ENCODE measurements around the gene P2RX3.
"Not testable (repeated sequence)": the region's sequence is repeated elsewhere in the genome, so short reads cannot be mapped to it uniquely, and the experiment has no call there.

The P2RX3 gene

GRCh38 chr11:57338142-57338541, at the start of gene P2RX3:
Gene P2RX3, plus strand, starts transcription at chr11:57338352. Its CDS starts 199 bp downstream, at chr11:57338551.
- Histone ChIP-seq H3K36me3 (ENCODE audit: control insufficient read depth in 1 of 2, insufficient read depth in 2 of 2, low read length in 2 of 2) (peaks cover 0 to 2% of the 10 kb centered on the region in 2 donors), H3K4me3 (ENCODE audit: low read depth in 1 of 2, low read length in 2 of 2) (no peak within 1 kb of the TSS), H3K27me3 (ENCODE audit: low read depth, low read length) (no peaks in the 10 kb centered on the region), H3K4me1 (ENCODE audit: control insufficient read depth in 1 of 2, insufficient read depth in 2 of 2, low read length in 2 of 2) (peaks cover 3 to 16% of the 10 kb centered on the region in 2 donors), H3K27ac (ENCODE audit: low read length) (no peak within 1 kb of the TSS), H3K9me3 (ENCODE audit: control insufficient read depth in 1 of 2, low read length in 2 of 2) (no peaks in the 10 kb centered on the region)

- no peaks in the 10 kb centered on the region for H3K27me3 ChIP-seq (ENCODE audit: low read depth, low read length)
Observed at GRCh38 chr11:57288771-57289579, 49.2 kb upstream of the P2RX3 start.

GRCh38 chr11:57290288-57290687, 47.9 kb upstream of the P2RX3 start:
- H3K4me3 ChIP-seq (ENCODE audit: low read depth in 1 of 2, low read length in 2 of 2) = no peak overlapping the region
- no peaks in the 10 kb centered on the region for H3K27me3 ChIP-seq (ENCODE audit: low read depth, low read length)
- H3K9me3 ChIP-seq (ENCODE audit: control insufficient read depth in 1 of 2, low read length in 2 of 2) = no peaks in the 10 kb centered on the region
- H3K27ac ChIP-seq (ENCODE audit: low read length) = no peak overlapping the region
- H3K4me1 ChIP-seq (ENCODE audit: control insufficient read depth in 1 of 2, insufficient read depth in 2 of 2, low read length in 2 of 2) = peaks cover 4 to 10% of the 10 kb centered on the region in 2 donors
- no peaks in the 10 kb centered on the region for H3K36me3 ChIP-seq (ENCODE audit: control insufficient read depth in 1 of 2, insufficient read depth in 2 of 2, low read length in 2 of 2)

More at GRCh38 chr11:57288771-57289579, 49.2 kb upstream of the P2RX3 start:
- no peaks in the 10 kb centered on the region for H3K9me3 ChIP-seq (ENCODE audit: control insufficient read depth in 1 of 2, low read length in 2 of 2)
- peak overlapping the region; percentile 8 for H3K27ac ChIP-seq (ENCODE audit: low read length)
- H3K36me3 ChIP-seq (ENCODE audit: control insufficient read depth in 1 of 2, insufficient read depth in 2 of 2, low read length in 2 of 2) = no peaks in the 10 kb centered on the region
- H3K4me1 ChIP-seq (ENCODE audit: control insufficient read depth in 1 of 2, insufficient read depth in 2 of 2, low read length in 2 of 2) = peaks cover 4 to 10% of the 10 kb centered on the region in 2 donors
- no peak overlapping the region for H3K4me3 ChIP-seq (ENCODE audit: low read depth in 1 of 2, low read length in 2 of 2)

- peaks cover 2 to 4% of the 10 kb centered on the region in 2 donors for H3K4me1 ChIP-seq (ENCODE audit: control insufficient read depth in 1 of 2, insufficient read depth in 2 of 2, low read length in 2 of 2)
- H3K27me3 ChIP-seq (ENCODE audit: low read depth, low read length) = no peaks in the 10 kb centered on the region
- peaks cover 0 to 6% of the 10 kb centered on the region in 2 donors for H3K9me3 ChIP-seq (ENCODE audit: control insufficient read depth in 1 of 2, low read length in 2 of 2)
- H3K27ac ChIP-seq (ENCODE audit: low read length) = no peak overlapping the region
- H3K36me3 ChIP-seq (ENCODE audit: control insufficient read depth in 1 of 2, insufficient read depth in 2 of 2, low read length in 2 of 2) = peaks cover 7 to 24% of the 10 kb centered on the region in 2 donors
- H3K4me3 ChIP-seq (ENCODE audit: low read depth in 1 of 2, low read length in 2 of 2) = no peak overlapping the region
Observed at GRCh38 chr11:57294225-57295131, 43.7 kb upstream of the P2RX3 start.

- Histone ChIP-seq H3K36me3 (ENCODE audit: control insufficient read depth in 1 of 2, insufficient read depth in 2 of 2, low read length in 2 of 2) (peaks cover 24 to 41% of the 10 kb centered on the region in 2 donors), H3K9me3 (ENCODE audit: control insufficient read depth in 1 of 2, low read length in 2 of 2) (peaks cover 0 to 14% of the 10 kb centered on the region in 2 donors)
- H3K27ac ChIP-seq (ENCODE audit: low read length); H3K4me1 ChIP-seq (ENCODE audit: control insufficient read depth in 1 of 2, insufficient read depth in 2 of 2, low read length in 2 of 2); H3K27me3 ChIP-seq (ENCODE audit: low read depth, low read length); H3K4me3 ChIP-seq (ENCODE audit: low read depth in 1 of 2, low read length in 2 of 2): not testable (repeated sequence)
Observed at GRCh38 chr11:57296205-57296604, 41.9 kb upstream of the P2RX3 start.

- Histone ChIP-seq H3K4me1 (ENCODE audit: control insufficient read depth in 1 of 2, insufficient read depth in 2 of 2, low read length in 2 of 2) (peaks cover 0 to 4% of the 10 kb centered on the region in 2 donors), H3K9me3 (ENCODE audit: control insufficient read depth in 1 of 2, low read length in 2 of 2) (peaks cover 0 to 14% of the 10 kb centered on the region in 2 donors), H3K36me3 (ENCODE audit: control insufficient read depth in 1 of 2, insufficient read depth in 2 of 2, low read length in 2 of 2) (peaks cover 35 to 51% of the 10 kb centered on the region in 2 donors), H3K4me3 (ENCODE audit: low read depth in 1 of 2, low read length in 2 of 2) (no peak overlapping the region), H3K27ac (ENCODE audit: low read length) (no peak overlapping the region), H3K27me3 (ENCODE audit: low read depth, low read length) (no peaks in the 10 kb centered on the region)
Observed at GRCh38 chr11:57297221-57297620, 40.9 kb upstream of the P2RX3 start.

- H3K4me1 ChIP-seq (ENCODE audit: control insufficient read depth in 1 of 2, insufficient read depth in 2 of 2, low read length in 2 of 2) = peaks cover 0 to 1% of the 10 kb centered on the region in 2 donors
- H3K9me3 ChIP-seq (ENCODE audit: control insufficient read depth in 1 of 2, low read length in 2 of 2) = peaks cover 0 to 14% of the 10 kb centered on the region in 2 donors
- H3K4me3 ChIP-seq (ENCODE audit: low read depth in 1 of 2, low read length in 2 of 2) = no peak overlapping the region
- peaks cover 36 to 63% of the 10 kb centered on the region in 2 donors for H3K36me3 ChIP-seq (ENCODE audit: control insufficient read depth in 1 of 2, insufficient read depth in 2 of 2, low read length in 2 of 2)
- H3K27me3 ChIP-seq (ENCODE audit: low read depth, low read length) = no peaks in the 10 kb centered on the region
- H3K27ac ChIP-seq (ENCODE audit: low read length) = no peak overlapping the region
Observed at GRCh38 chr11:57299150-57299737, 38.9 kb upstream of the P2RX3 start.

- Histone ChIP-seq H3K27me3 (ENCODE audit: low read depth, low read length) (no peaks in the 10 kb centered on the region), H3K27ac (ENCODE audit: low read length) (no peak overlapping the region), H3K36me3 (ENCODE audit: control insufficient read depth in 1 of 2, insufficient read depth in 2 of 2, low read length in 2 of 2) (peaks cover 36 to 63% of the 10 kb centered on the region in 2 donors), H3K4me1 (ENCODE audit: control insufficient read depth in 1 of 2, insufficient read depth in 2 of 2, low read length in 2 of 2) (peaks cover 3 to 6% of the 10 kb centered on the region in 2 donors), H3K9me3 (ENCODE audit: control insufficient read depth in 1 of 2, low read length in 2 of 2) (peaks cover 0 to 14% of the 10 kb centered on the region in 2 donors), H3K4me3 (ENCODE audit: low read depth in 1 of 2, low read length in 2 of 2) (no peak overlapping the region)
Observed at GRCh38 chr11:57300785-57301184, 37.4 kb upstream of the P2RX3 start.

- no peak overlapping the region for H3K27ac ChIP-seq (ENCODE audit: low read length)
- H3K27me3 ChIP-seq (ENCODE audit: low read depth, low read length) = no peaks in the 10 kb centered on the region
- H3K36me3 ChIP-seq (ENCODE audit: control insufficient read depth in 1 of 2, insufficient read depth in 2 of 2, low read length in 2 of 2) = peaks cover 36 to 63% of the 10 kb centered on the region in 2 donors
- no peak overlapping the region for H3K4me3 ChIP-seq (ENCODE audit: low read depth in 1 of 2, low read length in 2 of 2)
- peaks cover 0 to 14% of the 10 kb centered on the region in 2 donors for H3K9me3 ChIP-seq (ENCODE audit: control insufficient read depth in 1 of 2, low read length in 2 of 2)
- H3K4me1 ChIP-seq (ENCODE audit: control insufficient read depth in 1 of 2, insufficient read depth in 2 of 2, low read length in 2 of 2) = peaks cover 3 to 7% of the 10 kb centered on the region in 2 donors
Observed at GRCh38 chr11:57301711-57302423, 36.3 kb upstream of the P2RX3 start.

GRCh38 chr11:57302489-57302888, 35.7 kb upstream of the P2RX3 start:
- Histone ChIP-seq H3K4me1 (ENCODE audit: control insufficient read depth in 1 of 2, insufficient read depth in 2 of 2, low read length in 2 of 2) (peaks cover 3 to 7% of the 10 kb centered on the region in 2 donors), H3K27ac (ENCODE audit: low read length) (no peak overlapping the region), H3K9me3 (ENCODE audit: control insufficient read depth in 1 of 2, low read length in 2 of 2) (peaks cover 0 to 14% of the 10 kb centered on the region in 2 donors), H3K27me3 (ENCODE audit: low read depth, low read length) (no peaks in the 10 kb centered on the region), H3K4me3 (ENCODE audit: low read depth in 1 of 2, low read length in 2 of 2) (no peak overlapping the region), H3K36me3 (ENCODE audit: control insufficient read depth in 1 of 2, insufficient read depth in 2 of 2, low read length in 2 of 2) (peaks cover 36 to 60% of the 10 kb centered on the region in 2 donors)
